ENCODE results near the gene HMX1. TPM values are rescaled to one million over a fixed set of nuclear protein-coding genes. Genes with fewer than 3 reads are reported as not detected.

HMX1 gene
- total RNA-seq, 1 donor from 2014 or later: 1.1 TPM

DNA sequence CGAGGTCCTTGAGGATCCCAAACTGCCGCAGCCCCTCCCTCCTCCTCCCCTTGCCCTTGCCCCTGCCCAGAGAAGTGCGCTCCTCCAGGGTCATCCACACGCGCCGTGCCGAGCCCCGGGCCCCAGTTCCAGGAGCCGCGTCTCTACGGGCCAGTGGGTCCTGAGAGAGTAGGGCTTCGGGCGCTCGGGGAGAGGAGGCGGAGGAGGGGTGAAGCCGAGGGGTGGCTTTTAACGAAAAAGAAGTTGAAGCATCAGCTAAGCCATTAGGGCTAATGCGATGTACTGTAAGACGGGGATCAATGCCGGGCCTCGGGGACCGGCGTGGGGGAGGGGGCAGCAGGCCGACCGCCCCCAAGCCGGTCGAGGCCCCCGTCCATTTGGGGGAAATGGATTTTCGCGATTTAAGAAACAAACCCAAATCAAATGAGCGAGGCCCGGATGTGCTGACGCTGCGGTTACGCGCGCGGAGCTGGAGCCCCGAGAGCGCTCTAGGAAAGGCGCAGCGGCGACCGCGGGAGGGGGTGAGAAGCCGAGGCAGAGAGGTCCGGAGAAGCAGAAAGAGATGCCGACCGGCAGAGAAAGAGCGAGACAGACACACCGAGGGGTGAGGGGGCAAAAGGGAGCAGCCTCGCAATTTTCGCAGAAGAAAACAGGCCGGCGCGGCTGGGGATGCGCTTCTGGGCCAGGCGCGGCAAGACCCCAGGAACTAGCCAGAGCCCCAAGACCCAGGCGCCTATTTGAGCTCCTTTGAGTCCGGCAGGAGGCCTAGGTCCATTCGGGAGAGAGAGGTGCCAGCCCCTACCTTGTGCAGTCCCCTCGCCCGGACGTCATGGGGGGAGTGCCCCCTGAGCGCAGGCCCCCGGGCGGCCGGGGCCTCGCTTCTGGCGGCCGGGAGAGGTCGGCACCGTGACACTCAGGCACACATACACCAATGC is 13.6 kb downstream of the HMX1 start:
- Mint-ChIP-seq H3K9me3 (no peaks in the 10 kb centered on the region), H3K27me3 (ENCODE audit: low read depth) (peaks cover 95% of the 10 kb centered on the region), H3K27ac (ENCODE audit: unreplicated experiment) (no peak overlapping the region), H3K4me3 (no peak overlapping the region), H3K4me1 (no peaks in the 10 kb centered on the region), H3K36me3 (ENCODE audit: low read depth) (no peaks in the 10 kb centered on the region)
- TF ChIP-seq, protein P1, sequence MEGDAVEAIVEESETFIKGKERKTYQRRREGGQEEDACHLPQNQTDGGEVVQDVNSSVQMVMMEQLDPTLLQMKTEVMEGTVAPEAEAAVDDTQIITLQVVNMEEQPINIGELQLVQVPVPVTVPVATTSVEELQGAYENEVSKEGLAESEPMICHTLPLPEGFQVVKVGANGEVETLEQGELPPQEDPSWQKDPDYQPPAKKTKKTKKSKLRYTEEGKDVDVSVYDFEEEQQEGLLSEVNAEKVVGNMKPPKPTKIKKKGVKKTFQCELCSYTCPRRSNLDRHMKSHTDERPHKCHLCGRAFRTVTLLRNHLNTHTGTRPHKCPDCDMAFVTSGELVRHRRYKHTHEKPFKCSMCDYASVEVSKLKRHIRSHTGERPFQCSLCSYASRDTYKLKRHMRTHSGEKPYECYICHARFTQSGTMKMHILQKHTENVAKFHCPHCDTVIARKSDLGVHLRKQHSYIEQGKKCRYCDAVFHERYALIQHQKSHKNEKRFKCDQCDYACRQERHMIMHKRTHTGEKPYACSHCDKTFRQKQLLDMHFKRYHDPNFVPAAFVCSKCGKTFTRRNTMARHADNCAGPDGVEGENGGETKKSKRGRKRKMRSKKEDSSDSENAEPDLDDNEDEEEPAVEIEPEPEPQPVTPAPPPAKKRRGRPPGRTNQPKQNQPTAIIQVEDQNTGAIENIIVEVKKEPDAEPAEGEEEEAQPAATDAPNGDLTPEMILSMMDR (conservative IDR thresholded peaks at IDR 0.05): no peak
- no peak for DNase-seq (ENCODE audit: low read depth, low spot score)

DNA sequence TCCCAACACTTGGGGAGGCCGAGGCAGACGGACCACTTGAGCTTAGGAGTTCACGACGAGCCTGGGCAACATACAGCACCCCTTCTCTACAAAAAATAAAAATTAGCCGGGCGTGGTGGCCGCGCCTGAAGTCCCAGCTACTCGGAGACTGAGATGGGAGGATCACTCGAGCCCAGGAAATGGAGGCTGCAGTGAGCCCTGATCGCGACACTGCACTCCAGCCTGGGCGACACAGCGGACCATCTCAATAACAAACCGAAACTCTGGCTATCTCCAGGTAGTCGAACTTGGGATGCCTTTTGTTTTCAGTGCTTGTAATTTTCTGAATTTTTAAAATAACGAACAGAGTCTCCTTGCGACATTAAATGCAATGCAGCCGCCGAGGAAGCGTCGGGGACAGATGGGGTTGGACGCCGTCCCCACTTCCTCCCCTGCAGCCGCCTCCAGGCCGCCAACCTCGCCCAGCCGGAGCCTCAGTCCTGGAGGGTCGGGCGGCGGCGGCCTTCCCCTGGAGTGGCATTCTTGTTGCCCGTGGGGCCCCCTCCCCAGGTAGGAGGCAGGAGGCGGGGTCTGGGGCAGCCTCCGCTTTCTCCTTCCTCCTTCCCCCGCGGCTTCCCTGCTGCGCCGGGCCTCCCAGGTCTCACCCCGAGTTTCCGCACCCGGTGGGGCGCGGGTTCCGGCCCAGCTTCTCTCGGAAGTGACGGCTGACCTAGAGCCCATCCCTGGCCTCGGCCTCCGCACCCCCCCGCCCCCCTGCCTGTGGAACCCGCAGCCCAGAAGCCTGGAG is 14.6 kb downstream of the HMX1 start:
- Mint-ChIP-seq H3K4me3 (no peak overlapping the region), H3K4me1 (no peaks in the 10 kb centered on the region), H3K36me3 (ENCODE audit: low read depth) (no peaks in the 10 kb centered on the region), H3K27ac (ENCODE audit: unreplicated experiment) (no peak overlapping the region), H3K27me3 (ENCODE audit: low read depth) (peaks cover 95% of the 10 kb centered on the region), H3K9me3 (no peaks in the 10 kb centered on the region)
- TF ChIP-seq, protein P1 (conservative IDR thresholded peaks at IDR 0.05): no peak
- no peak for DNase-seq (ENCODE audit: low read depth, low spot score)

DNA sequence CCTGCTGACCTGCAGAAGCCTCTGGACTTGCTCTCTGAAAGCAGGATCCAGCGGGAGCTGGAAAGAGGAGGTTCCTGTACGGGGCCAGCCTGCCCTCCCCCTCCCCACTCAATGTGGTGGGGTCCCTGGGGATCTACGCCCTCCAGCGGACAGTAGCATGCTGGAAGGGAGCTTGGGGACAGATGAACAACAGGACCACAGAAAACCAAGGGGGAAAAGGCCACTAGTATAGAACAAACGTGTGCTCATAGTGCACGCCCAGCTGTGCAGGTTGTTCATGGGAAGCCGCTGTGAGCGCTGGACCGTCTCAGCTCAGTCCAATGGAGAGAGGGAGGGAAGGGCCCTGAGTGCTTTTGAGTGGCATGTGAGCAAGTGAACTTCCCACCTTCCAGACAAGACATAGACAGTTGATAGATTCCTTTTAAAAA is 15.8 kb downstream of the HMX1 start:
- H3K4me1 Mint-ChIP-seq: no peaks in the 10 kb centered on the region
- H3K27ac Mint-ChIP-seq (ENCODE audit: unreplicated experiment): no peak overlapping the region
- TF ChIP-seq, protein P1 (conservative IDR thresholded peaks at IDR 0.05): no peak
- H3K4me3 Mint-ChIP-seq: no peak overlapping the region
- H3K9me3 Mint-ChIP-seq: no peaks in the 10 kb centered on the region
- DNase-seq (ENCODE audit: low read depth, low spot score): no peak
- no peaks in the 10 kb centered on the region for H3K36me3 Mint-ChIP-seq (ENCODE audit: low read depth)
- peaks cover 96% of the 10 kb centered on the region for H3K27me3 Mint-ChIP-seq (ENCODE audit: low read depth)

DNA sequence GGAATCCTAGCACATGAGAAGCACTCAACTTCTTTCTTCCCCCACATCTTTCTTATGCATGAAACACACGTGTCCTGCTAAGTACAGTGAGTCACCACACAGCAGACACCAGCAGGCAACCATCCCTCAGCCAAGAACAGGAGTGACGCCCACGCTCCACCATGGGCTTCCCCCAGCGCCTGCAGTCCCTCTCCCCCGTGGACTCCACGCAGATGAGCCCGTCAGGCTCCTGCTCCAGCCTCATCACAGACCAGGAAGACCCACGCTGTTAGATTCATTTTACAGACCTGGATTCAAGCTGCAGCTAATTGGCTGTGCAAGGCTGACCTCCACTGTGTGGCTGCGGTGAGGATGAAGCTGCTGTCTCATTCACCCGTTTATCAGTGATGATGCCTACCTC is 16.7 kb downstream of the HMX1 start:
- TF ChIP-seq, protein P1 (conservative IDR thresholded peaks at IDR 0.05): no peak
- Mint-ChIP-seq H3K27me3 (ENCODE audit: low read depth) (peaks cover 95% of the 10 kb centered on the region), H3K36me3 (ENCODE audit: low read depth) (no peaks in the 10 kb centered on the region), H3K4me3 (no peak overlapping the region), H3K27ac (ENCODE audit: unreplicated experiment) (no peak overlapping the region), H3K9me3 (no peaks in the 10 kb centered on the region), H3K4me1 (no peaks in the 10 kb centered on the region)
- DNase-seq (ENCODE audit: low read depth, low spot score): no peak

DNA sequence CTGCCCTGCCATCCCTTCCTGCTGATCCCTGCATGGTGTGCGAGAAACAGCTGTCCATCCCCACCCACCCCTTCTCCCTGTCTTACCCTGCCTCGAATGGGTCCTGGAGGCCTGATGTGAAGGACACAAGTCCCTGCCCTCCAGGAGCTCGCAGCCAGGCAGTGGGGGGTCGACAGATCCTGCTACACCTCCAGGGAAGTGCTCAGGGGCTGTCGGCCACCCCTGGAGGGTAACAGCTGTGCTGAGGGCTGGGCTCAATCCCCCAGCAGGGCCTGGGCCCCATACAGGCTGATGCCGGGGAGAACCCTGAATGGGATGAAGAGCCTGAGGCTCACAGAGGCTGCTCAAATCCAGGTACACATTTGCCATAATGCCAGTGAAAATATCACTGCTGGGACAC is 17.6 kb downstream of the HMX1 start:
- TF ChIP-seq, protein P1 (conservative IDR thresholded peaks at IDR 0.05): no peak
- H3K4me1 Mint-ChIP-seq: no peaks in the 10 kb centered on the region
- no peak overlapping the region for H3K27ac Mint-ChIP-seq (ENCODE audit: unreplicated experiment)
- H3K9me3 Mint-ChIP-seq: no peaks in the 10 kb centered on the region
- no peak for DNase-seq (ENCODE audit: low read depth, low spot score)
- H3K4me3 Mint-ChIP-seq: no peak overlapping the region
- H3K36me3 Mint-ChIP-seq (ENCODE audit: low read depth): no peaks in the 10 kb centered on the region
- peaks cover 95% of the 10 kb centered on the region for H3K27me3 Mint-ChIP-seq (ENCODE audit: low read depth)
